ENCODE data around the gene TRIM44. TPM values are rescaled to one million over a fixed set of nuclear protein-coding genes. Genes with fewer than 3 reads are reported as not detected.
A peak's percentile ranks its signal among the peaks of the same experiment; 100 is the strongest.

TRIM44 gene
- total and polyA plus RNA-seq, 10 donors: 5.3 to 65.7 (median 48.5) TPM

- no peak overlapping the region for H3K4me3 ChIP-seq
- no peak for DNase-seq
- no peak for TF ChIP-seq POLR2A (IDR thresholded peaks at IDR 0.05)
- TF ChIP-seq POLR2AphosphoS5 (IDR thresholded peaks at IDR 0.05): no peak
- no peak for TF ChIP-seq CTCF (IDR thresholded peaks at IDR 0.05 in 8 of 11, conservative IDR thresholded peaks at IDR 0.05 in 3 of 11)
- intact Hi-C loops (cut with DNase I; ENCODE audit: low total_unique reads): no loop called here
- peaks cover 0 to 32% (median 12%) of the 10 kb centered on the region in 6 donors for H3K4me1 ChIP-seq
- H3K9me3 ChIP-seq: peaks cover 0 to 20% (median 15%) of the 10 kb centered on the region in 8 donors
- no peaks in the 10 kb centered on the region for H3K36me3 ChIP-seq
- no peaks in the 10 kb centered on the region for H3K27me3 ChIP-seq (replicated peaks in 1 of 7)
- H3K27ac ChIP-seq: no peak overlapping the region
- 91 to 100% (median 96%) methylated on average over 2 of the region's 2 CpGs for WGBS, 5 donors
Measured at GRCh38 chr11:35717043-35717442, 54.5 kb downstream of the TRIM44 start.

- H3K9me3 ChIP-seq: peaks cover 0 to 20% (median 15%) of the 10 kb centered on the region in 8 donors
- no peak for DNase-seq
- 86 to 100% (median 91%) methylated on average over 2 of the region's 2 CpGs for WGBS, 5 donors
- intact Hi-C loops (cut with DNase I; ENCODE audit: low total_unique reads): no loop called here
- TF ChIP-seq CTCF (IDR thresholded peaks at IDR 0.05 in 8 of 11, conservative IDR thresholded peaks at IDR 0.05 in 3 of 11) (no peak), POLR2AphosphoS5 (IDR thresholded peaks at IDR 0.05) (no peak), POLR2A (IDR thresholded peaks at IDR 0.05) (no peak)
- H3K27ac ChIP-seq: no peak overlapping the region
- H3K4me1 ChIP-seq: peaks cover 0 to 37% (median 15%) of the 10 kb centered on the region in 6 donors
- H3K27me3 ChIP-seq (replicated peaks in 1 of 7): no peaks in the 10 kb centered on the region
- no peaks in the 10 kb centered on the region for H3K36me3 ChIP-seq
- no peak overlapping the region for H3K4me3 ChIP-seq
Measured at GRCh38 chr11:35717520-35717919, 54.9 kb downstream of the TRIM44 start.

GRCh38 chr11:35721651-35722282, 59.2 kb downstream of the TRIM44 start:
- TF ChIP-seq POLR2A (IDR thresholded peaks at IDR 0.05) (no peak), POLR2AphosphoS5 (IDR thresholded peaks at IDR 0.05) (no peak), CTCF (IDR thresholded peaks at IDR 0.05 in 8 of 11, conservative IDR thresholded peaks at IDR 0.05 in 3 of 11) (no peak)
- WGBS, 5 donors: 61 to 81% (median 80%) methylated on average over 2 of the region's 2 CpGs
- Histone ChIP-seq H3K4me3 (no peak overlapping the region), H3K36me3 (peaks cover 5 to 17% (median 12%) of the 10 kb centered on the region in 6 donors), H3K27ac (peak overlapping the region in 7 of 8 donors; percentile 9 to 76 (median 54)), H3K9me3 (no peaks in the 10 kb centered on the region), H3K27me3 (replicated peaks in 1 of 7) (no peaks in the 10 kb centered on the region), H3K4me1 (peaks cover 0 to 46% (median 17%) of the 10 kb centered on the region in 6 donors)
- intact Hi-C loops (cut with DNase I; ENCODE audit: low total_unique reads): no loop called here
- DNase-seq: no peak

- no peak for DNase-seq
- H3K4me1 ChIP-seq: peaks cover 0 to 39% (median 17%) of the 10 kb centered on the region in 6 donors
- H3K4me3 ChIP-seq: no peak overlapping the region
- no peaks in the 10 kb centered on the region for H3K9me3 ChIP-seq
- peaks cover 5 to 26% (median 19%) of the 10 kb centered on the region in 6 donors for H3K36me3 ChIP-seq
- H3K27ac ChIP-seq: peak overlapping the region in 5 of 8 donors; percentile 37 to 76 (median 54)
- TF ChIP-seq POLR2AphosphoS5 (IDR thresholded peaks at IDR 0.05) (no peak), POLR2A (IDR thresholded peaks at IDR 0.05) (no peak), CTCF (IDR thresholded peaks at IDR 0.05 in 8 of 11, conservative IDR thresholded peaks at IDR 0.05 in 3 of 11) (no peak)
- 80 to 88% (median 87%) methylated on average over 4 of the region's 4 CpGs for WGBS, 5 donors
- no peaks in the 10 kb centered on the region for H3K27me3 ChIP-seq (replicated peaks in 1 of 7)
- intact Hi-C loops (cut with DNase I; ENCODE audit: low total_unique reads): no loop called here
Measured at GRCh38 chr11:35722641-35723040, 60.1 kb downstream of the TRIM44 start.

Data from spleen (tissue), 11 donors.